Gastroesophageal sphincter (tissue), 3 donors: ENCODE results near the gene PLPPR3.

ENCODE experiments used
- CTCF ChIP-seq, 4 experiments: fragments of 200-600 bp in 2 of 4; fragments of 450-650 bp in 2 of 4; sonication (generic) in 1 of 4; IDR thresholded peaks; one replicate each; pipeline ENCODE4 v1.5.1; 2017 to 2019; ENCODE audit warnings: antibody characterized with exemption in 4 of 4, mild to moderate bottlenecking in 2 of 4, moderate library complexity in 2 of 4
- EP300 ChIP-seq: sonication (generic); formaldehyde crosslinking; IDR thresholded peaks from one replicate; pipeline ENCODE4 v1.6.1; 2017; ENCODE audit warnings: antibody characterized with exemption, mild to moderate bottlenecking
- POLR2A ChIP-seq, 2 donors: fragments of 450-650 bp; IDR thresholded peaks; one replicate each; pipeline ENCODE4 v1.6.1; 2017; ENCODE audit warnings: antibody characterized with exemption in 2 of 2, mild to moderate bottlenecking in 2 of 2, moderate library complexity in 1 of 2
- POLR2AphosphoS5 ChIP-seq: sonication (generic); formaldehyde crosslinking; IDR thresholded peaks from one replicate; pipeline ENCODE4 v1.6.1; 2017; ENCODE audit warnings: antibody characterized with exemption

DNA sequence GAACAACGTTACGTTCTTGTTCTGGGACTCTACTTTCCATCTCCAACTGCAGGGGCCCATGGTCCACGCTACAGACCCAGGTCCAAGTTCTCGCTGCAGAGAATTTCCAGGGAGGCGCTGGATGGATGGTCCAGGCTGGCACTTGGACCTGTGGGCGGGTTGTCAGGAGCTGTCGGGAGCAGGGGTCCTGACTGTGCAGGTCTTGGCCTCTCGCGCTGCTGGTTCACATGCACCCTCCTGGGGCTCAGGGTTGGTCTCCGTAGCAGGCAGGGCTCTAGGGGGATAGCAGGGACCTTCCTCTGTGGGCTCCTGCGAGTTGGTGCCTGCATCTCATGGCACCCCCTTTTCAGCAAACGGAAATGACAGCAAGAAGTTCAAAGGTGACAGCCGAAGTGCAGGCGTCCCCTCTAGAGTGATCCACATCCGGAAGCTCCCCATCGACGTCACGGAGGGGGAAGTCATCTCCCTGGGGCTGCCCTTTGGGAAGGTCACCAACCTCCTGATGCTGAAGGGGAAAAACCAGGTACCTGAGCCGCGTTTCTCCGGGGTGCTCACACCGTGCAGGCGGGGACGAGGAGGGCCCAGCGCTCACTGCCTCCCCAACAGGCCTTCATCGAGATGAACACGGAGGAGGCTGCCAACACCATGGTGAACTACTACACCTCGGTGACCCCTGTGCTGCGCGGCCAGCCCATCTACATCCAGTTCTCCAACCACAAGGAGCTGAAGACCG, 17.9 kb downstream of the PLPPR3 start:
- no peak for TF ChIP-seq CTCF (IDR thresholded peaks at IDR 0.05)
- no peak for TF ChIP-seq POLR2AphosphoS5
- no peak for TF ChIP-seq EP300
- TF ChIP-seq POLR2A (IDR thresholded peaks at IDR 0.05), result no peak
